SK-N-MC (cell line): Measurements from ENCODE around the gene CTBP2.

Experiments
- DNase-seq: peaks from one replicate; pipeline ENCODE4 v3.0.0-alpha.2; 2011; ENCODE audit warnings: low read depth, low spot score
- H3K27ac ChIP-seq: fragments of 200-600 bp; sonication (generic); 2 replicates; pipeline ENCODE4 v1.5.1; 2016; ENCODE audit warnings: mixed run types
- H3K36me3 ChIP-seq: fragments of 200-600 bp; sonication (generic); 2 replicates; pipeline ENCODE4 v1.6.1; 2017; ENCODE audit warnings: antibody characterized with exemption, low read length, mixed read lengths; ENCODE audit not compliant: insufficient read depth
- H3K4me3 ChIP-seq: fragments of 200-600 bp; sonication (generic); 2 replicates; pipeline ENCODE4 v1.5.1; 2016
- H3K9ac ChIP-seq: fragments of 200-600 bp; sonication (generic); 2 replicates; pipeline ENCODE4 v1.8.0; 2017; ENCODE audit warnings: mixed run types, mixed read lengths; ENCODE audit not compliant: insufficient read length
- H3K9me3 ChIP-seq: fragments of 200-600 bp; sonication (generic); 2 replicates; pipeline ENCODE4 v1.6.1; 2017; ENCODE audit warnings: low read depth, mild to moderate bottlenecking, antibody characterized with exemption, low read length, moderate library complexity, mixed read lengths
- EZH2 ChIP-seq: fragments of 200-600 bp; sonication (generic); IDR thresholded peaks from one replicate; pipeline ENCODE4 v1.6.1; 2017; ENCODE audit warnings: antibody characterized with exemption
- FOXP2 ChIP-seq: optimal IDR thresholded peaks from 2 replicates; pipeline ENCODE3; 2011; ENCODE audit warnings: mild to moderate bottlenecking, moderate library complexity; ENCODE audit not compliant: insufficient read depth; ENCODE audit errors: extremely low read length, control extremely low read depth
- POLR2AphosphoS5 ChIP-seq: IDR thresholded peaks from 2 replicates; pipeline ENCODE4 v1.6.1; 2012; ENCODE audit warnings: mild to moderate bottlenecking, low read depth, low read length, borderline replicate concordance

CTBP2 gene

GRCh38 chr10:125079091-125079600 is 81.2 kb downstream of the CTBP2 start:
- TF ChIP-seq FOXP2 (no peak), EZH2 (no peak), POLR2AphosphoS5 (no peak)
- Histone ChIP-seq H3K27ac (no peak overlapping the region), H3K36me3 (no peaks in the 10 kb centered on the region), H3K4me3 (no peak overlapping the region), H3K9me3 (no peaks in the 10 kb centered on the region), H3K9ac (no peak overlapping the region)
- no peak for DNase-seq

GRCh38 chr10:125076891-125077541 is 83.3 kb downstream of the CTBP2 start:
- Histone ChIP-seq H3K9ac (no peak overlapping the region), H3K36me3 (no peaks in the 10 kb centered on the region), H3K4me3 (no peak overlapping the region), H3K9me3 (no peaks in the 10 kb centered on the region), H3K27ac (no peak overlapping the region)
- TF ChIP-seq EZH2 (no peak), POLR2AphosphoS5 (no peak), FOXP2 (no peak)
- DNase-seq = no peak

GRCh38 chr10:125076121-125076825 is 84.1 kb downstream of the CTBP2 start:
- no peak overlapping the region for H3K27ac ChIP-seq
- no peak overlapping the region for H3K9ac ChIP-seq
- TF ChIP-seq EZH2 = no peak
- no peak for TF ChIP-seq POLR2AphosphoS5
- TF ChIP-seq FOXP2 = no peak
- no peaks in the 10 kb centered on the region for H3K36me3 ChIP-seq
- H3K9me3 ChIP-seq = no peaks in the 10 kb centered on the region
- DNase-seq = no peak
- H3K4me3 ChIP-seq = no peak overlapping the region

GRCh38 chr10:125073996-125074395 is 86.4 kb downstream of the CTBP2 start:
- Histone ChIP-seq H3K9me3 (no peaks in the 10 kb centered on the region), H3K36me3 (no peaks in the 10 kb centered on the region), H3K9ac (no peak overlapping the region), H3K27ac (no peak overlapping the region), H3K4me3 (no peak overlapping the region)
- DNase-seq = no peak
- TF ChIP-seq EZH2 = no peak

- Histone ChIP-seq H3K9ac (no peak overlapping the region), H3K27ac (no peak overlapping the region), H3K4me3 (no peak overlapping the region), H3K36me3 (no peaks in the 10 kb centered on the region), H3K9me3 (no peaks in the 10 kb centered on the region)
- TF ChIP-seq POLR2AphosphoS5 = no peak
- TF ChIP-seq EZH2 = no peak
- TF ChIP-seq FOXP2 = no peak
- no peak for DNase-seq
Observed at GRCh38 chr10:125072794-125073193, 87.6 kb downstream of the CTBP2 start.

GRCh38 chr10:125071008-125071407 is 89.4 kb downstream of the CTBP2 start:
- no peak overlapping the region for H3K9ac ChIP-seq
- H3K27ac ChIP-seq = no peak overlapping the region
- no peak for DNase-seq
- no peaks in the 10 kb centered on the region for H3K9me3 ChIP-seq
- no peak for TF ChIP-seq POLR2AphosphoS5
- TF ChIP-seq EZH2 = no peak
- TF ChIP-seq FOXP2 = no peak
- H3K36me3 ChIP-seq = no peaks in the 10 kb centered on the region
- no peak overlapping the region for H3K4me3 ChIP-seq

GRCh38 chr10:125068406-125068805 is 92.0 kb downstream of the CTBP2 start:
- Histone ChIP-seq H3K36me3 (no peaks in the 10 kb centered on the region), H3K9ac (no peak overlapping the region)
- no peak for TF ChIP-seq POLR2AphosphoS5
- TF ChIP-seq EZH2 = no peak
- TF ChIP-seq FOXP2 = no peak

GRCh38 chr10:125067764-125068163 is 92.6 kb downstream of the CTBP2 start:
- no peak overlapping the region for H3K4me3 ChIP-seq
- H3K9me3 ChIP-seq = no peaks in the 10 kb centered on the region
- no peak overlapping the region for H3K27ac ChIP-seq
- no peak for TF ChIP-seq EZH2
- no peak for TF ChIP-seq FOXP2
- no peak for TF ChIP-seq POLR2AphosphoS5
- H3K36me3 ChIP-seq = no peaks in the 10 kb centered on the region
- no peak for DNase-seq
- H3K9ac ChIP-seq = no peak overlapping the region

More at GRCh38 chr10:125068406-125068805, 92.0 kb downstream of the CTBP2 start:
- no peaks in the 10 kb centered on the region for H3K9me3 ChIP-seq
- H3K4me3 ChIP-seq = no peak overlapping the region
- no peak for DNase-seq
- H3K27ac ChIP-seq = no peak overlapping the region

GRCh38 chr10:125066764-125067450 is 93.5 kb downstream of the CTBP2 start:
- Histone ChIP-seq H3K9me3 (no peaks in the 10 kb centered on the region), H3K36me3 (no peaks in the 10 kb centered on the region), H3K9ac (no peak overlapping the region), H3K4me3 (no peak overlapping the region), H3K27ac (no peak overlapping the region)
- no peak for DNase-seq
- no peak for TF ChIP-seq FOXP2
- TF ChIP-seq EZH2 = no peak
- TF ChIP-seq POLR2AphosphoS5 = no peak
